GM23248 (cell line): ENCODE data around the gene ARHGAP23.

ENCODE experiments used
- EZH2 ChIP-seq: fragments of 200-600 bp; sonication (generic); IDR thresholded peaks from 2 replicates; pipeline ENCODE4 v1.6.1; 2018; ENCODE audit warnings: antibody characterized with exemption, mild to moderate bottlenecking; ENCODE audit not compliant: insufficient read depth, poor library complexity, severe bottlenecking
- EZH2phosphoT487 ChIP-seq: fragments of 200-600 bp; sonication (generic); IDR thresholded peaks from 2 replicates; pipeline ENCODE4 v1.6.1; 2018; ENCODE audit warnings: antibody characterized with exemption, moderate library complexity, mild to moderate bottlenecking, low read depth; ENCODE audit not compliant: insufficient read depth

DNA sequence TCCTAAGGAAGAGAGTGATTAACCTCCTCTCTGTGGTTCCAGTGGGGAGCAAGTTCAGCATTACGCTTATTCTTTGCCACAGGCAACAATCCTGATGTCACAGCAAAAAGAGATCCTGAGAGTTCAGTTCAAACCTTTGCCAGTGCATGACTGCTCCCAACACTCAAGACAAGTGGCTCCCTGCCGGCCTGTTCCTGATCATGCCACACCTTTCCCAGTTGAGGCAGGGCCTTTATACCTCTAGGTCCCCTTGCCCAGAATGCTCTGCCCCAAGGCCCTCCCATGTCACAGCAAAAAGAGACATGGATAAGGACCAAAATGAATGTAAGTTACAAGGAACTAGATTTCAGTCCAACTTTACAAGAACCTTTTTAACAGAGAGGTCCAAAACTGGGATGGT, 31.0 kb upstream of the ARHGAP23 start:
- TF ChIP-seq EZH2 (no peak), EZH2phosphoT487 (no peak)
